Stomach (tissue), 4 donors: ENCODE measurements around the gene PGLYRP2.

Experiments
- EP300 ChIP-seq: sonication (generic); formaldehyde crosslinking; IDR thresholded peaks from one replicate; pipeline ENCODE4 v1.6.1; 2017; ENCODE audit warnings: antibody characterized with exemption
- POLR2AphosphoS5 ChIP-seq, 3 donors: sonication (generic); formaldehyde crosslinking; IDR thresholded peaks; one replicate each; pipeline ENCODE4 v1.6.1; 2016; ENCODE audit warnings: antibody characterized with exemption in 3 of 3
- TF ChIP-seq, protein P1 (sequence below), 7 experiments: fragments of 450-650 bp in 4 of 7; fragments of 200-600 bp in 3 of 7; sonication (generic) in 3 of 7; IDR thresholded peaks; one replicate each; pipeline ENCODE4 v1.5.1; 2016 to 2019; ENCODE audit warnings: antibody characterized with exemption in 7 of 7, control low read depth in 2 of 7, mild to moderate bottlenecking in 1 of 7

- TF ChIP-seq, protein P1, sequence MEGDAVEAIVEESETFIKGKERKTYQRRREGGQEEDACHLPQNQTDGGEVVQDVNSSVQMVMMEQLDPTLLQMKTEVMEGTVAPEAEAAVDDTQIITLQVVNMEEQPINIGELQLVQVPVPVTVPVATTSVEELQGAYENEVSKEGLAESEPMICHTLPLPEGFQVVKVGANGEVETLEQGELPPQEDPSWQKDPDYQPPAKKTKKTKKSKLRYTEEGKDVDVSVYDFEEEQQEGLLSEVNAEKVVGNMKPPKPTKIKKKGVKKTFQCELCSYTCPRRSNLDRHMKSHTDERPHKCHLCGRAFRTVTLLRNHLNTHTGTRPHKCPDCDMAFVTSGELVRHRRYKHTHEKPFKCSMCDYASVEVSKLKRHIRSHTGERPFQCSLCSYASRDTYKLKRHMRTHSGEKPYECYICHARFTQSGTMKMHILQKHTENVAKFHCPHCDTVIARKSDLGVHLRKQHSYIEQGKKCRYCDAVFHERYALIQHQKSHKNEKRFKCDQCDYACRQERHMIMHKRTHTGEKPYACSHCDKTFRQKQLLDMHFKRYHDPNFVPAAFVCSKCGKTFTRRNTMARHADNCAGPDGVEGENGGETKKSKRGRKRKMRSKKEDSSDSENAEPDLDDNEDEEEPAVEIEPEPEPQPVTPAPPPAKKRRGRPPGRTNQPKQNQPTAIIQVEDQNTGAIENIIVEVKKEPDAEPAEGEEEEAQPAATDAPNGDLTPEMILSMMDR (IDR thresholded peaks at IDR 0.05), result no peak
- TF ChIP-seq POLR2AphosphoS5 (IDR thresholded peaks at IDR 0.05) (no peak), EP300 (no peak)
Measured at GRCh38 chr19:15438124-15438496, 41.2 kb downstream of the PGLYRP2 start.
